H1 (cell line): ENCODE results near the gene ALDH1A3. TPM values are rescaled to one million over a fixed set of nuclear protein-coding genes. Genes with fewer than 3 reads are reported as not detected.

Experiments used
- CTCF ChIA-PET: fragments of 300-600 bp; sonication (Branson Sonifier 250); formaldehyde crosslinking; loops from one replicate; lab custom pipeline; 2021; ENCODE audit not compliant: partially characterized antibody; lab: Charles Lee
- POLR2A ChIA-PET: fragments of 300-600 bp; sonication (Branson Sonifier 250); formaldehyde crosslinking; loops from one replicate; lab custom pipeline; 2021; ENCODE audit warnings: inconsistent platforms; ENCODE audit not compliant: partially characterized antibody; lab: Charles Lee
- DNase-seq, 2 experiments: peaks; one replicate each; pipeline versions ENCODE4 v3.0.0 to v3.0.0-alpha.2; 2010 to 2022; ENCODE audit warnings: low spot score in 2 of 2, low read depth in 1 of 2, mixed read lengths in 1 of 2
- FAIRE-seq: peaks from 2 replicates; lab custom pipeline; 2011; peaks lifted over from hg19 to GRCh38; lab: Jason Lieb, UNC
- H2AFZ ChIP-seq: 2 replicates; pipeline ENCODE4 v1.8.1; 2012; ENCODE audit warnings: low read length, inconsistent platforms
- H2AK5ac ChIP-seq: 2 replicates; pipeline ENCODE4 v1.6.1; 2013; ENCODE audit warnings: low read depth, low read length
- H2BK120ac ChIP-seq: replicated peaks from 2 replicates; pipeline ENCODE3; 2013; ENCODE audit warnings: low read depth, low read length, inconsistent platforms
- H2BK12ac ChIP-seq: 2 replicates; pipeline ENCODE4 v1.6.1; 2013; ENCODE audit warnings: low read depth, low read length
- H2BK15ac ChIP-seq: 2 replicates; pipeline ENCODE4 v1.6.1; 2013; ENCODE audit warnings: low read length
- H2BK20ac ChIP-seq: 2 replicates; pipeline ENCODE4 v1.6.1; 2013; ENCODE audit warnings: low read length
- H2BK5ac ChIP-seq: 2 replicates; pipeline ENCODE4 v1.6.1; 2013; ENCODE audit warnings: low read depth, low read length
- H3K14ac ChIP-seq: 2 replicates; pipeline ENCODE4 v1.6.1; 2013; ENCODE audit warnings: inconsistent platforms; ENCODE audit not compliant: insufficient read length
- H3K18ac ChIP-seq: 2 replicates; pipeline ENCODE4 v1.6.1; 2013; ENCODE audit warnings: low read length; ENCODE audit errors: extremely low read depth
- H3K23ac ChIP-seq: 2 replicates; pipeline ENCODE4 v1.6.1; 2013; ENCODE audit warnings: inconsistent platforms; ENCODE audit not compliant: insufficient read length
- H3K23me2 ChIP-seq: 2 replicates; pipeline ENCODE4 v1.6.1; 2013; ENCODE audit warnings: low read depth, low read length
- H3K27ac ChIP-seq: 2 replicates; pipeline ENCODE4 v1.6.1; 2011; ENCODE audit warnings: low read depth, low read length, inconsistent platforms
- H3K27me3 ChIP-seq, 4 experiments: replicated peaks in 1 of 4; 1 replicate in 1 of 4; 2 replicates in 3 of 4; pipeline versions ENCODE4 v1.6.1 to v1.8.1; 2011 to 2013; ENCODE audit warnings: low read length in 3 of 4, mild to moderate bottlenecking in 3 of 4, inconsistent platforms in 2 of 4, mixed read lengths in 2 of 4, moderate library complexity in 1 of 4; ENCODE audit not compliant: control insufficient read depth in 3 of 4, insufficient read depth in 3 of 4; ENCODE audit errors: extremely low read depth in 1 of 4
- H3K36me3 ChIP-seq, 4 experiments: 2 replicates each; pipeline versions ENCODE4 v1.6.1 to v1.8.1; 2011 to 2013; ENCODE audit warnings: mild to moderate bottlenecking in 4 of 4, low read length in 3 of 4, moderate library complexity in 2 of 4, control low read depth in 1 of 4, inconsistent platforms in 1 of 4; ENCODE audit not compliant: insufficient read depth in 4 of 4, control insufficient read depth in 2 of 4
- H3K4ac ChIP-seq: replicated peaks from 2 replicates; pipeline ENCODE3; 2013; ENCODE audit warnings: low read length, low read depth, mixed read lengths, inconsistent platforms; ENCODE audit not compliant: insufficient read length
- H3K4me1 ChIP-seq, 4 experiments: replicated peaks in 1 of 4; 1 replicate in 1 of 4; 2 replicates in 3 of 4; pipeline versions ENCODE4 v1.6.1 to v1.8.1; 2011 to 2013; ENCODE audit warnings: low read length in 3 of 4, inconsistent platforms in 2 of 4, mixed read lengths in 1 of 4; ENCODE audit not compliant: insufficient read depth in 4 of 4, control insufficient read depth in 3 of 4
- H3K4me2 ChIP-seq, 2 experiments: 2 replicates each; pipeline versions ENCODE4 v1.6.1 to v1.8.1; 2011 to 2013; ENCODE audit warnings: low read depth in 2 of 2, low read length in 2 of 2, control low read depth in 1 of 2, inconsistent platforms in 1 of 2, mild to moderate bottlenecking in 1 of 2; ENCODE audit not compliant: insufficient read depth in 1 of 2
- H3K4me3 ChIP-seq, 4 experiments: fragments of 200-600, 300-600 bp in 1 of 4; sonication (generic), shearing (Covaris generic), sonication (Bioruptor Twin) in 1 of 4; 2 replicates each; pipeline versions ENCODE4 v1.5.1 to v1.8.1; 2011 to 2016; ENCODE audit warnings: low read length in 4 of 4, low read depth in 3 of 4, control low read depth in 2 of 4, inconsistent platforms in 2 of 4, mild to moderate bottlenecking in 2 of 4, mixed read lengths in 1 of 4, moderate library complexity in 1 of 4; ENCODE audit not compliant: insufficient read depth in 2 of 4; ENCODE audit errors: extremely low read depth in 1 of 4
- H3K56ac ChIP-seq: replicated peaks from 2 replicates; pipeline ENCODE3; 2013; ENCODE audit warnings: low read depth, mild to moderate bottlenecking, mixed read lengths, low read length, inconsistent platforms; ENCODE audit not compliant: insufficient read length
- H3K79me1 ChIP-seq: 2 replicates; pipeline ENCODE4 v1.6.1; 2013; ENCODE audit warnings: low read depth, low read length, control low read depth
- H3K79me2 ChIP-seq, 2 experiments: 2 replicates each; pipeline versions ENCODE4 v1.6.1 to v1.8.1; 2012 to 2013; ENCODE audit warnings: low read length in 2 of 2, mild to moderate bottlenecking in 2 of 2, inconsistent platforms in 1 of 2; ENCODE audit not compliant: insufficient read depth in 2 of 2, control insufficient read depth in 1 of 2
- H3K9ac ChIP-seq, 4 experiments: replicated peaks in 1 of 4; 1 replicate in 1 of 4; 2 replicates in 3 of 4; pipeline versions ENCODE4 v1.6.1 to v1.8.1; 2011 to 2013; ENCODE audit warnings: low read depth in 3 of 4, low read length in 3 of 4, control low read depth in 2 of 4, mild to moderate bottlenecking in 2 of 4, moderate library complexity in 2 of 4, inconsistent platforms in 1 of 4; ENCODE audit errors: extremely low read depth in 1 of 4
- H3K9me3 ChIP-seq, 2 experiments: 2 replicates each; pipeline versions ENCODE4 v1.6.1 to v1.8.1; 2012 to 2013; ENCODE audit warnings: mild to moderate bottlenecking in 2 of 2, moderate library complexity in 2 of 2, control low read depth in 1 of 2, inconsistent platforms in 1 of 2, low read depth in 1 of 2, low read length in 1 of 2, mixed read lengths in 1 of 2; ENCODE audit not compliant: insufficient read depth in 2 of 2
- H4K20me1 ChIP-seq, 2 experiments: replicated peaks in 1 of 2; 2 replicates each; pipeline versions ENCODE3 to v1.8.1; 2011 to 2013; ENCODE audit warnings: inconsistent platforms in 2 of 2, low read length in 2 of 2, mild to moderate bottlenecking in 1 of 2; ENCODE audit not compliant: insufficient read depth in 2 of 2, control insufficient read depth in 1 of 2
- H4K5ac ChIP-seq: 2 replicates; pipeline ENCODE4 v1.6.1; 2013; ENCODE audit warnings: low read length, low read depth, mixed read lengths, inconsistent platforms; ENCODE audit not compliant: insufficient read length
- H4K8ac ChIP-seq: 2 replicates; pipeline ENCODE4 v1.8.0; 2013; ENCODE audit warnings: mild to moderate bottlenecking, moderate library complexity, low read length, inconsistent platforms; ENCODE audit not compliant: insufficient read depth; ENCODE audit errors: extremely low read depth
- H4K91ac ChIP-seq: replicated peaks from 2 replicates; pipeline ENCODE3; 2013; ENCODE audit warnings: low read length, mixed read lengths, inconsistent platforms; ENCODE audit not compliant: insufficient read length
- ATF2 ChIP-seq: IDR thresholded peaks from 2 replicates; pipeline ENCODE4 v1.6.1; 2012; ENCODE audit warnings: low read length, inconsistent platforms
- EZH2 ChIP-seq: fragments of 200-600 bp; sonication (generic); IDR thresholded peaks from 2 replicates; pipeline ENCODE4 v1.7.1; 2012; ENCODE audit warnings: low read depth, mild to moderate bottlenecking, moderate library complexity, low read length, inconsistent platforms; ENCODE audit not compliant: severe bottlenecking
- WGBS, 2 experiments: shearing (Covaris generic) in 1 of 2; methylation state at CpG; one replicate each; pipeline versions ENCODE4 v1.1.6 to v1.1.7; 2013 to 2015; ENCODE audit warnings: low lambda C conversion rate in 2 of 2, mixed read lengths in 2 of 2, inconsistent platforms in 1 of 2, low coverage in 1 of 2, missing lambda C conversion rate in 1 of 2; ENCODE audit not compliant: insufficient replicate concordance in 2 of 2, insufficient coverage in 1 of 2, insufficient read length in 1 of 2; ENCODE audit errors: extremely low coverage in 1 of 2, missing lambda C conversion rate in 1 of 2; 5-methylcytosine and 5-hydroxymethylcytosine counted together
- polyA plus RNA-seq, 7 experiments: library from polyadenylated mRNA; depleted of rRNA in 3 of 7; stranded (reverse) in 5 of 7; unstranded in 2 of 7; fragments of >200 nt in 5 of 7; fragments of 200-250 nt in 2 of 7; gene quantifications; 1 replicate in 5 of 7; 2 replicates in 1 of 7; 4 replicates in 1 of 7; pipeline versions ENCODE4 v1.2.1 to v1.2.3, GENCODE V29; 2011 to 2013; ENCODE audit warnings: missing spikeins in 2 of 7, mixed read lengths in 2 of 7
- total RNA-seq: library from RNA; stranded (reverse); fragmentation: NEBNext Ultra II Directional; extraction: Animal tissue kit (Norgen Biotek cat#: 25700); gene quantifications from 2 replicates; pipeline ENCODE4 v1.2.1, GENCODE V29; 2021

The ALDH1A3 gene
- total and polyA plus RNA-seq, 2 of the 8 experiments (the other 6 are each of a cell fraction or from before 2014, with no cell fraction given) = 2.2 to 5.5 TPM

- Histone ChIP-seq H3K4me1 (no peaks in the 10 kb centered on the region), H2BK15ac (no peak overlapping the region), H3K4me2 (no peak overlapping the region), H3K27me3 (no peaks in the 10 kb centered on the region), H3K23ac (no peak overlapping the region), H3K23me2 (peaks cover 8% of the 10 kb centered on the region; the same call in 1 of the 2 replicates), H2BK120ac (no peak overlapping the region), H4K91ac (no peak overlapping the region), H3K56ac (peak overlapping the region; percentile 97), H3K4ac (no peak overlapping the region), H3K4me3 (no peak overlapping the region), H4K8ac (no peak overlapping the region; the same call in 1 of the 2 replicates), H4K5ac (no peak overlapping the region), H3K18ac (no peak overlapping the region), H3K9me3 (no peaks in the 10 kb centered on the region), H2BK12ac (no peak overlapping the region; the same call in 1 of the 2 replicates), H3K27ac (no peak overlapping the region), H4K20me1 (no peaks in the 10 kb centered on the region), H2AK5ac (no peak overlapping the region; the same call in 1 of the 2 replicates), H2BK20ac (no peak overlapping the region), H3K36me3 (no peaks in the 10 kb centered on the region), H3K79me2 (no peaks in the 10 kb centered on the region), H3K9ac (no peak overlapping the region), H3K14ac (no peak overlapping the region), H2AFZ (no peak overlapping the region), H2BK5ac (no peak overlapping the region), H3K79me1 (no peaks in the 10 kb centered on the region)
- POLR2A ChIA-PET = no interaction called here
- TF ChIP-seq ATF2 (no peak), EZH2 (no peak)
- DNase-seq (no peak), FAIRE-seq (no peak)
- CTCF ChIA-PET = interaction anchor here (1.0 to 1.8 kb wide), 4 partner anchors 12 to 65 kb away, joined by 3 to 5 read pairs (median 4); partner anchors contain the start of gene LRRK1
- 91% methylated on average over 10 of the region's 10 CpGs; no CpG with 5 or more reads in 1 of the 2 experiments for WGBS, 2 experiments
These were observed 61.9 kb downstream of the ALDH1A3 start for GRCh38 chr15:100941536-100941935.
